Activated CD8-positive, alpha-beta T cell treated with anti-CD3 and anti-CD28 coated beads for 36 hours (primary cell): ENCODE data around the gene PRCC. TPM values are rescaled to one million over a fixed set of nuclear protein-coding genes. Genes with fewer than 3 reads are reported as not detected.
A peak's percentile ranks its signal among the peaks of the same experiment; 100 is the strongest.

Experiments
- ATAC-seq: fragments of 200-7000 bp; cut with Tn5 transposase; one replicate; pipeline ENCODE4 v1.10.0; 2021; ENCODE audit warnings: mild to moderate bottlenecking, moderate library complexity
- CTCF ChIA-PET: fragments of 350-600 bp; sonication (Branson Sonifier 250); formaldehyde crosslinking; loops from one replicate; lab custom pipeline; 2021; ENCODE audit warnings: antibody characterized with exemption; lab: Charles Lee
- POLR2A ChIA-PET: fragments of 350-600 bp; sonication (Branson Sonifier 250); formaldehyde crosslinking; loops from one replicate; lab custom pipeline; 2021; ENCODE audit warnings: antibody characterized with exemption; lab: Charles Lee
- DNase-seq: peaks from one replicate; pipeline ENCODE4 v3.0.0-alpha.2; 2020
- H3K27ac Mint-ChIP-seq: one replicate; pipeline ENCODE4 v1.8.0; 2021; ENCODE audit warnings: mild to moderate bottlenecking, mixed read lengths
- H3K27me3 Mint-ChIP-seq: one replicate; pipeline ENCODE4 v1.8.0; 2021; ENCODE audit warnings: mixed read lengths
- H3K36me3 Mint-ChIP-seq: one replicate; pipeline ENCODE4 v1.8.0; 2021; ENCODE audit warnings: low read depth, mixed read lengths
- H3K4me1 Mint-ChIP-seq: one replicate; pipeline ENCODE4 v1.8.0; 2021; ENCODE audit warnings: low read depth, mixed read lengths
- H3K4me3 Mint-ChIP-seq: one replicate; pipeline ENCODE4 v1.8.0; 2021; ENCODE audit warnings: mild to moderate bottlenecking, moderate library complexity, mixed read lengths
- H3K9me3 Mint-ChIP-seq: one replicate; pipeline ENCODE4 v1.8.0; 2021; ENCODE audit warnings: mixed read lengths
- CTCF ChIP-seq: fragments of 200-600 bp; IDR thresholded peaks from one replicate; pipeline ENCODE4 v1.8.0; 2022; ENCODE audit warnings: antibody characterized with exemption, mild to moderate bottlenecking
- intact Hi-C: fragments of 100-400 bp; cut with micrococcal nuclease; formaldehyde crosslinking; loops from one replicate; pipeline ENCODE4 v1.10.0; 2022
- total RNA-seq, 2 experiments: library from RNA; stranded (reverse); gene quantifications; one replicate each; pipeline ENCODE4 v1.2.3, GENCODE V29; 2021

PRCC gene
- total RNA-seq, 2 experiments from 2014 or later = 69.8 to 70.6 TPM

GRCh38 chr1:156749419-156750118 is 17.8 kb upstream of the PRCC start:
- POLR2A ChIA-PET = interaction anchor here (0.7 to 4.7 kb wide), 6 partner anchors 8 to 1922 kb away, joined by 3 to 60 read pairs (median 24); partner anchors contain the start of genes ISG20L2, METTL25B, MRPL24 and PRCC
- H3K36me3 Mint-ChIP-seq = peaks cover 46% of the 10 kb centered on the region
- TF ChIP-seq CTCF = no peak
- no peaks in the 10 kb centered on the region for H3K27me3 Mint-ChIP-seq
- H3K9me3 Mint-ChIP-seq = no peaks in the 10 kb centered on the region
- peaks cover 46% of the 10 kb centered on the region for H3K4me1 Mint-ChIP-seq
- ATAC-seq (no peak), DNase-seq (no peak)
- peak overlapping the region; percentile 92 for H3K4me3 Mint-ChIP-seq
- intact Hi-C loops = loop anchor here (10.0 kb wide), 1 partner anchor 245 kb away; the partner anchor contains the start of gene MEF2D
- H3K27ac Mint-ChIP-seq = peak overlapping the region; percentile 98
- CTCF ChIA-PET = interaction anchor here (6.6 kb wide), 1 partner anchor 23 kb away, joined by 80 read pairs; the partner anchor contains the start of genes ISG20L2 and METTL25B

- peak; percentile 80 for DNase-seq
- ATAC-seq = peak; percentile 24
- H3K4me3 Mint-ChIP-seq = peak overlapping the region; percentile 92
- ChIA-PET CTCF (interaction anchor here (6.6 kb wide), 1 partner anchor 23 kb away, joined by 80 read pairs; the partner anchor contains the start of genes ISG20L2 and METTL25B), POLR2A (interaction anchor here (0.6 to 4.7 kb wide), 8 partner anchors 9 to 1921 kb away, joined by 3 to 60 read pairs (median 6); partner anchors contain the start of genes ISG20L2, METTL25B, MRPL24 and PRCC)
- no peak for TF ChIP-seq CTCF
- peak overlapping the region; percentile 98 for H3K27ac Mint-ChIP-seq
- H3K36me3 Mint-ChIP-seq = peaks cover 39% of the 10 kb centered on the region
- peaks cover 42% of the 10 kb centered on the region for H3K4me1 Mint-ChIP-seq
- intact Hi-C loops = loop anchor here (10.0 kb wide), 1 partner anchor 245 kb away; the partner anchor contains the start of gene MEF2D
- H3K9me3 Mint-ChIP-seq = no peaks in the 10 kb centered on the region
- H3K27me3 Mint-ChIP-seq = no peaks in the 10 kb centered on the region
Measured at GRCh38 chr1:156750191-156750672, 17.1 kb upstream of the PRCC start.

GRCh38 chr1:156750711-156751450 is 16.5 kb upstream of the PRCC start:
- POLR2A ChIA-PET = interaction anchor here (0.6 to 4.7 kb wide), 10 partner anchors 9 to 96 kb away, joined by 3 to 60 read pairs (median 6); partner anchors contain the start of genes ISG20L2, METTL25B, MRPL24 and PRCC
- ATAC-seq (peak; percentile 7), DNase-seq (peak; percentile 57)
- no peak for TF ChIP-seq CTCF
- intact Hi-C loops = loop anchor here (10.0 kb wide), 1 partner anchor 246 kb away; the partner anchor contains the start of gene MEF2D
- Mint-ChIP-seq H3K27ac (peak overlapping the region; percentile 98), H3K36me3 (peaks cover 33% of the 10 kb centered on the region), H3K27me3 (no peaks in the 10 kb centered on the region), H3K4me3 (peak overlapping the region; percentile 92), H3K4me1 (peaks cover 37% of the 10 kb centered on the region), H3K9me3 (no peaks in the 10 kb centered on the region)
- CTCF ChIA-PET = interaction anchor here (6.6 kb wide), 1 partner anchor 24 kb away, joined by 80 read pairs; the partner anchor contains the start of genes ISG20L2 and METTL25B

GRCh38 chr1:156751451-156751756 is 15.9 kb upstream of the PRCC start, which contains the start of gene HDGF:
Gene HDGF (minus strand): TSS chr1:156751675. CDS start chr1:156751429, 246 bp downstream.
- intact Hi-C loops = loop anchor here (10.0 kb wide), 1 partner anchor 247 kb away; the partner anchor contains the start of gene MEF2D
- peaks cover 31% of the 10 kb centered on the region for H3K36me3 Mint-ChIP-seq
- ATAC-seq = no peak
- POLR2A ChIA-PET = interaction anchor here (0.6 to 4.7 kb wide), 8 partner anchors 10 to 386 kb away, joined by 3 to 60 read pairs (median 6); partner anchors contain the start of genes ISG20L2, METTL25B, MRPL24 and PRCC
- H3K4me3 Mint-ChIP-seq = peak within 1 kb of the TSS; percentile 92
- no peak for TF ChIP-seq CTCF
- peaks cover 32% of the 10 kb centered on the region for H3K4me1 Mint-ChIP-seq
- CTCF ChIA-PET = interaction anchor here (1.2 to 6.6 kb wide), 4 partner anchors 21 to 62 kb away, joined by 3 to 80 read pairs (median 7); partner anchors contain the start of genes ISG20L2 and METTL25B
- H3K9me3 Mint-ChIP-seq = no peaks in the 10 kb centered on the region
- H3K27ac Mint-ChIP-seq = peak within 1 kb of the TSS; percentile 98
- DNase-seq = no peak
- no peaks in the 10 kb centered on the region for H3K27me3 Mint-ChIP-seq
